ENCODE data around the gene MMP14. TPM values are rescaled to one million over a fixed set of nuclear protein-coding genes. Genes with fewer than 3 reads are reported as not detected.
"Not testable (repeated sequence)": the region's sequence is repeated elsewhere in the genome, so short reads cannot be mapped to it uniquely, and the experiment has no call there.

MMP14 gene
- total RNA-seq, 1 donor = 188 TPM

DNA sequence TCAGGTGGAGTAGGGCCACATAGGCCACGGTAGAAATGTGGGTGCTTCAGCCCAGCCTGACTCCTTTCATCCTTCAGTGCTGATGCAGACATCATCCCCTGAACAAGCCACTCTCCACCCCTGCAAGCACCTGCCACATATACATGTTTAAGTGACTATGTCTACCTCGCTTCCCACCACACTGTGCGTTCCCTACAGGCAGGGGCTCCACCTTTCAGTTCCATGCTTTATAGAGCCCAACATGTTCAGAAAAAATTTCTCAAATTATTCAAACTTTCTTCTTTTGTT lies 32.8 kb upstream of the MMP14 start:
- H3K4me3 ChIP-seq (ENCODE audit: low read depth, low read length) = no peak overlapping the region
- DNase-seq (ENCODE audit: low read depth) = no peak
- TF ChIP-seq, protein P1, sequence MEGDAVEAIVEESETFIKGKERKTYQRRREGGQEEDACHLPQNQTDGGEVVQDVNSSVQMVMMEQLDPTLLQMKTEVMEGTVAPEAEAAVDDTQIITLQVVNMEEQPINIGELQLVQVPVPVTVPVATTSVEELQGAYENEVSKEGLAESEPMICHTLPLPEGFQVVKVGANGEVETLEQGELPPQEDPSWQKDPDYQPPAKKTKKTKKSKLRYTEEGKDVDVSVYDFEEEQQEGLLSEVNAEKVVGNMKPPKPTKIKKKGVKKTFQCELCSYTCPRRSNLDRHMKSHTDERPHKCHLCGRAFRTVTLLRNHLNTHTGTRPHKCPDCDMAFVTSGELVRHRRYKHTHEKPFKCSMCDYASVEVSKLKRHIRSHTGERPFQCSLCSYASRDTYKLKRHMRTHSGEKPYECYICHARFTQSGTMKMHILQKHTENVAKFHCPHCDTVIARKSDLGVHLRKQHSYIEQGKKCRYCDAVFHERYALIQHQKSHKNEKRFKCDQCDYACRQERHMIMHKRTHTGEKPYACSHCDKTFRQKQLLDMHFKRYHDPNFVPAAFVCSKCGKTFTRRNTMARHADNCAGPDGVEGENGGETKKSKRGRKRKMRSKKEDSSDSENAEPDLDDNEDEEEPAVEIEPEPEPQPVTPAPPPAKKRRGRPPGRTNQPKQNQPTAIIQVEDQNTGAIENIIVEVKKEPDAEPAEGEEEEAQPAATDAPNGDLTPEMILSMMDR (IDR thresholded peaks at IDR 0.05; ENCODE audit: insufficient read depth, low read depth, low read length) = no peak

DNA sequence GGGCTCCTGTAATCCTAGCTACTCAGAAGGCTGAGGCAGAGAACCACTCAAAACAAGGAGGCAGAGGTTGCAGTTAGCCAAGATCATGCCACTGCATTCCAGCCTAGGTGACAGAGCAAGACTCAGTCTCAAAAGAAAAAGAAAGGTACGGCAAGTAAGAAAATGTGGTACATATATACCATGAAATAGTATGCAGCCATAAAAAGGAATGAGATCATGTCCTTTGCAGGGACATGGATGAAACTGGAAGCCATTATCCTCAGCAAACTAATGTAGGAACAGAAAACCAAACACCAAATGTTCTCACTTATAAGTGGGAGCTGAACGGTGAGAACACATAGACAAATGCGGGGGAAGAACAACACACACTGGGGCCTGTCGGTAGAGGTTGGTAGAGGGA lies 31.1 kb upstream of the MMP14 start:
- H3K4me3 ChIP-seq (ENCODE audit: low read depth, low read length); DNase-seq (ENCODE audit: low read depth): not testable (repeated sequence)

GRCh38 chr14:22807432-22808087 lies 28.8 kb upstream of the MMP14 start:
- no peak overlapping the region for H3K4me3 ChIP-seq (ENCODE audit: low read depth, low read length)
- DNase-seq (ENCODE audit: low read depth) = no peak
- TF ChIP-seq, protein P1 (IDR thresholded peaks at IDR 0.05; ENCODE audit: insufficient read depth, low read depth, low read length) = no peak

GRCh38 chr14:22808388-22809209 lies 27.8 kb upstream of the MMP14 start:
- TF ChIP-seq, protein P1 (IDR thresholded peaks at IDR 0.05; ENCODE audit: insufficient read depth, low read depth, low read length) = no peak

DNA sequence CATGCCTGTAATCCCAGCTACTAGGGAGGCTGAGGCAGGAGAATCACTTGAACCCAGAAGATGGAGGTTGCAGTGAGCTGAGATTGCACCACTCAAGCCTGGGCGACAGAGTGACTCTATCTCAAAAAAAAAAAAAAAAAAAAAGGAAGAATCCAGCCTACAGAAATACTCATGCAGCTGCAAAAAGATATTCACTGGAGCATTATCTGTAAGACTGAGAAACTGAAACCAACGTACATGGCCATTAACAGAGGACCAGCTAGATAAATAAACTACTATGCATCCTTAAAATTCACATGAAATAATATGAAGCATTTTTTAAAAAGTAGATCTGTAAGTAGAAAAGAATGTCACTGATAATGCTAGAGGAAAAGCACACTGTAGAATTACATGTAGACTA lies 24.7 kb upstream of the MMP14 start:
- DNase-seq (ENCODE audit: low read depth) = peak; percentile 30
- TF ChIP-seq, protein P1 (IDR thresholded peaks at IDR 0.05; ENCODE audit: insufficient read depth, low read depth, low read length) = no peak
- no peak overlapping the region for H3K4me3 ChIP-seq (ENCODE audit: low read depth, low read length)

More at GRCh38 chr14:22808388-22809209, 27.8 kb upstream of the MMP14 start:
- no peak overlapping the region for H3K4me3 ChIP-seq (ENCODE audit: low read depth, low read length)
- DNase-seq (ENCODE audit: low read depth) = no peak

- no peak for DNase-seq (ENCODE audit: low read depth)
- no peak overlapping the region for H3K4me3 ChIP-seq (ENCODE audit: low read depth, low read length)
- TF ChIP-seq, protein P1 (IDR thresholded peaks at IDR 0.05; ENCODE audit: insufficient read depth, low read depth, low read length) = no peak
These were observed 23.6 kb upstream of the MMP14 start for GRCh38 chr14:22812744-22813143.

DNA sequence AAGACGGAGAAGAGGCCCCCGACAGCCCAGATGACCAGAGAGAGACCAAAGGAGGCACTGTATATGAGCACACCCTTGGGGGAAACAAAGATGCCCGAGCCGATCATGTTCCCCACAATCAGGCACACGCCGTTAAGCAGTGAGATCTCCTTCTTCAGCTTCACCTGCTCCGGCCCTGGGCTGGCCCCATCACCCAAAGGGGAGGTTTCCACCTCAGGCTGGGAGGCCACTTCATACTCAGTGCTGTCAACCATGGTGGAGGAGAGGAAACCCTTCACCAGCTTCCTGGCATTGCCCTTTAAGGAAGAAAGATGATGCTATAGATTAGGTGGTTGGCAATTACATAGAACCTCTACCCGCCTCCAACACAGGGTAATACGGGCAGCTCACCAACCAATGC lies 23.2 kb upstream of the MMP14 start:
- H3K4me3 ChIP-seq (ENCODE audit: low read depth, low read length) = no peak overlapping the region
- no peak for DNase-seq (ENCODE audit: low read depth)
- TF ChIP-seq, protein P1 (IDR thresholded peaks at IDR 0.05; ENCODE audit: insufficient read depth, low read depth, low read length) = no peak
